GM12864 (cell line): ENCODE results near the gene RPH3AL.

Experiments
- DNase-seq: peaks from one replicate; pipeline ENCODE4 v3.0.0-alpha.2; 2011; ENCODE audit warnings: low read depth
- H3K4me3 ChIP-seq: 2 replicates; pipeline ENCODE4 v1.5.1; 2011; ENCODE audit warnings: mild to moderate bottlenecking, low read depth, low read length, control low read depth
- CTCF ChIP-seq: IDR thresholded peaks from 2 replicates; pipeline ENCODE4 v1.5.1; 2011; ENCODE audit warnings: low read depth, mild to moderate bottlenecking, moderate library complexity, low read length, control low read depth, inconsistent platforms; ENCODE audit errors: missing control alignments

RPH3AL gene

GRCh38 chr17:393806-394717, 41.5 kb upstream of the RPH3AL start:
- TF ChIP-seq CTCF, result no peak
- H3K4me3 ChIP-seq, result no peak overlapping the region
- DNase-seq, result no peak

- H3K4me3 ChIP-seq, result no peak overlapping the region
- DNase-seq, result no peak
- no peak for TF ChIP-seq CTCF
Observed at GRCh38 chr17:391850-392249, 39.2 kb upstream of the RPH3AL start.

DNA sequence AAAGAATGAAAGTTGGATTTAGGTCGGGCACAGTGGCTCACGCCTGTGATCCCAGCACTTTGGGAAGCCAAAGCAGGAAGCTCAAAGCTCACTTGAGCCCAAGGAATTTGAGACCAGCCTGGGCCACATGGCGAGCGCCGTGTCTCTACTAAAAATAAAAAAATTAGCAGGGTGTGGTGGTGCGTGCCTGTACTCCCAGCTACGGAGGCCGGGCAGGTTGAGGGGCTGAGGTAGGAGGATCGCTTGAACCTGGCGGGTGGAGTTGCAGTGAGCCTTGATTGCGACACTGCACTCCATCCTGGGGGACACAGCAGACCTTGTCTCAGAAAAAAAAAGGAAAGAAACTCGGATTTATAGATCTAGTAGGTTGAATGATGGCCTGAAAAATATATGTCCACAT, 37.4 kb upstream of the RPH3AL start:
- TF ChIP-seq CTCF, result no peak
- H3K4me3 ChIP-seq, result no peak overlapping the region
- no peak for DNase-seq

DNA sequence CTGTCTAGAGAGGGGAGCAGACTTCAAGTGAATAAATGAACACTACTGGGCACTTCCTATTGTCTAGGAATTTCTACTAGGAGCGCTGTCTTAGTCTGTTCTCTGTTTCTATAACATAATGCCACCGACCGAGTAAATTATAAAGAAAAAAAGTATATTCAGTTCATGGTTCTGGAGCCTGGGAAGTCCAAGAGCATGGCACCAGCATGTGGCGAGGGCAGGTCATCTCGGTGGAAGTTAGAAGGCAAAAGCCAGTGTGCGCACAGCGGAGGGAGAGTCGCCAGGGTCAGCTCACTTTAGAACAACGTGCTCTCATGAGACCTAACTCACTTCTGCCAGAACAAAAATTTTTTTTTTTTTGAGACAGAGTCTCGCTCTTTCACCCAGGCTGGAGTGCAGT, 35.5 kb upstream of the RPH3AL start:
- no peak for TF ChIP-seq CTCF
- H3K4me3 ChIP-seq, result no peak overlapping the region
- DNase-seq, result no peak

DNA sequence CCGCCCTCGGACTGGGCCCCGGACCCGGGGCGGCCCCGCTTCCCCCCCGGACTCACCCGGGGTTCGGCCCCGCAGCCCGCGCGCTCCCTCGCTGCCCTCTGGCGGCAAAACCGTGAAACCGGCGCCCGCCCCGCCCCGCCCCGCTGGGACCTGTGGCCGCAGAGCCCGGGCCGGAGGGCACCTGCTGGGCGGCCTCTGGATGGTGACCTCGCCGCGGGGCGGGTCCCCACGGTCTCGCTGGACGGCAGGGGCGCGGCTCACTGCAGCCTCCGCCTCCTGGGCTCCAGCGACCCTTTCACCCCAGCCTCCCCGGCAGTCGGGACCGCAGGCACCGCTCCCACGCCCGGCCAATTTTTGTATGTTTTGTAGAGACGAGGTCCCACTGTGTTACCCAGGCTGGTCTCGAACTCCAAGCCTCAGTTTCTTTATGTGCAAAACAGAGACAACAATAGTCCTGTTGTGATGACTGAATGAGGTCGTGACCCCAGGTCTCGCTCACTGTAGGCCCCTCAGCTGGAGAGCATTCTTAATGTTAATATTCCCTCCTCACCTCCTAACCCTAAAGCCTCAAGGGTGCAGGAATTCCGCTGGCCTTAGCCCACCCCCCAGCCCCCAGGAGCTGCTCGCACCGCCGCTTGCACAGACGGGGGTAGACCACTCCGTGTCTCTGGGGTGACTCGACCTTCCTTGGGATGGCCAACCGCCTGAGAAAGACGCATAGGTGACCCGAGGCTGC, 33.7 kb upstream of the RPH3AL start:
- peak overlapping the region; percentile 45 for H3K4me3 ChIP-seq
- TF ChIP-seq CTCF, result peak; percentile 56
- DNase-seq, result no peak

- no peak for TF ChIP-seq CTCF
- peak overlapping the region; percentile 45 for H3K4me3 ChIP-seq
- DNase-seq, result no peak
Observed at GRCh38 chr17:385836-386140, 33.2 kb upstream of the RPH3AL start.
